ENCODE data around the gene XKR7. TPM values are rescaled to one million over a fixed set of nuclear protein-coding genes. Genes with fewer than 3 reads are reported as not detected.

Gene XKR7
- total RNA-seq, 2 donors from 2014 or later, result not detected

GRCh38 chr20:31972471-31973021 lies 4.6 kb downstream of the XKR7 start:
- Histone ChIP-seq H3K27ac (no peak overlapping the region), H3K36me3 (no peaks in the 10 kb centered on the region), H3K4me1 (ENCODE audit: control insufficient read depth in 1 of 2, low read depth in 2 of 2) (no peaks in the 10 kb centered on the region), H3K9me3 (no peaks in the 10 kb centered on the region), H3K4me3 (no peak overlapping the region), H3K27me3 (replicated peaks; ENCODE audit: insufficient read depth) (no peaks in the 10 kb centered on the region)
- TF ChIP-seq CTCF (IDR thresholded peaks at IDR 0.05), result no peak
- ATAC-seq (ENCODE audit: insufficient number of reproducible peaks, low FRiP score, low read depth), result no peak
- DNase-seq (ENCODE audit: low spot score), result no peak

GRCh38 chr20:31974296-31974695 lies 6.3 kb downstream of the XKR7 start:
- Histone ChIP-seq H3K9me3 (no peaks in the 10 kb centered on the region), H3K4me1 (ENCODE audit: control insufficient read depth in 1 of 2, low read depth in 2 of 2) (no peaks in the 10 kb centered on the region), H3K4me3 (no peak overlapping the region), H3K27ac (no peak overlapping the region), H3K36me3 (no peaks in the 10 kb centered on the region), H3K27me3 (replicated peaks; ENCODE audit: insufficient read depth) (no peaks in the 10 kb centered on the region)
- DNase-seq (ENCODE audit: low spot score) (no peak), ATAC-seq (ENCODE audit: insufficient number of reproducible peaks, low FRiP score, low read depth) (no peak)
- no peak for TF ChIP-seq CTCF (IDR thresholded peaks at IDR 0.05)

- H3K4me1 ChIP-seq (ENCODE audit: control insufficient read depth in 1 of 2, low read depth in 2 of 2), result no peaks in the 10 kb centered on the region
- no peak for TF ChIP-seq CTCF (IDR thresholded peaks at IDR 0.05)
- no peaks in the 10 kb centered on the region for H3K27me3 ChIP-seq (replicated peaks; ENCODE audit: insufficient read depth)
- H3K36me3 ChIP-seq, result no peaks in the 10 kb centered on the region
- DNase-seq (ENCODE audit: low spot score) (no peak), ATAC-seq (ENCODE audit: insufficient number of reproducible peaks, low FRiP score, low read depth) (no peak)
- no peak overlapping the region for H3K27ac ChIP-seq
- no peaks in the 10 kb centered on the region for H3K9me3 ChIP-seq
- no peak overlapping the region for H3K4me3 ChIP-seq
Observed at GRCh38 chr20:31974951-31975487, 7.1 kb downstream of the XKR7 start.

GRCh38 chr20:31975874-31976273 lies 7.9 kb downstream of the XKR7 start:
- no peak for TF ChIP-seq CTCF (IDR thresholded peaks at IDR 0.05)
- H3K36me3 ChIP-seq, result no peaks in the 10 kb centered on the region
- DNase-seq (ENCODE audit: low spot score) (no peak), ATAC-seq (ENCODE audit: insufficient number of reproducible peaks, low FRiP score, low read depth) (no peak)
- no peaks in the 10 kb centered on the region for H3K4me1 ChIP-seq (ENCODE audit: control insufficient read depth in 1 of 2, low read depth in 2 of 2)
- H3K27me3 ChIP-seq (replicated peaks; ENCODE audit: insufficient read depth), result no peaks in the 10 kb centered on the region
- no peaks in the 10 kb centered on the region for H3K9me3 ChIP-seq
- no peak overlapping the region for H3K27ac ChIP-seq
- no peak overlapping the region for H3K4me3 ChIP-seq

GRCh38 chr20:31977080-31977479 lies 9.1 kb downstream of the XKR7 start:
- no peak for TF ChIP-seq CTCF (IDR thresholded peaks at IDR 0.05)
- H3K36me3 ChIP-seq, result no peaks in the 10 kb centered on the region
- ATAC-seq (ENCODE audit: insufficient number of reproducible peaks, low FRiP score, low read depth) (no peak), DNase-seq (ENCODE audit: low spot score) (no peak)
- no peaks in the 10 kb centered on the region for H3K9me3 ChIP-seq
- no peak overlapping the region for H3K27ac ChIP-seq
- no peaks in the 10 kb centered on the region for H3K4me1 ChIP-seq (ENCODE audit: control insufficient read depth in 1 of 2, low read depth in 2 of 2)
- H3K27me3 ChIP-seq (replicated peaks; ENCODE audit: insufficient read depth), result no peaks in the 10 kb centered on the region
- H3K4me3 ChIP-seq, result no peak overlapping the region

Data from thoracic aorta (tissue), 2 donors.